Liver (tissue), 9 donors: ENCODE results near the gene EIF3L. TPM values are rescaled to one million over a fixed set of nuclear protein-coding genes. Genes with fewer than 3 reads are reported as not detected.

Experiments used
- DNase-seq: peaks from one replicate; pipeline ENCODE4 v3.0.0-alpha.2; 2017; ENCODE audit warnings: low spot score
- H3K27ac ChIP-seq, 2 donors: one replicate each; pipeline ENCODE4 v1.7.0; 2013; ENCODE audit warnings: inconsistent platforms in 2 of 2, low read length in 2 of 2, control low read depth in 1 of 2, low read depth in 1 of 2, mild to moderate bottlenecking in 1 of 2
- H3K27me3 ChIP-seq, 4 donors: one replicate each; pipeline versions ENCODE4 v1.6.1 to v1.7.0; 2013; ENCODE audit warnings: low read length in 3 of 4, inconsistent platforms in 1 of 4, mild to moderate bottlenecking in 1 of 4, moderate library complexity in 1 of 4; ENCODE audit not compliant: control insufficient read depth in 4 of 4, insufficient read depth in 4 of 4
- H3K36me3 ChIP-seq, 4 donors: one replicate each; pipeline versions ENCODE4 v1.6.1 to v1.7.0; 2013; ENCODE audit warnings: low read length in 3 of 4, mild to moderate bottlenecking in 3 of 4, low read depth in 1 of 4, moderate library complexity in 1 of 4; ENCODE audit not compliant: control insufficient read depth in 4 of 4, insufficient read depth in 3 of 4
- H3K4me1 ChIP-seq, 4 donors: one replicate each; pipeline versions ENCODE4 v1.6.1 to v1.7.0; 2013; ENCODE audit warnings: low read length in 3 of 4, mild to moderate bottlenecking in 3 of 4, moderate library complexity in 1 of 4; ENCODE audit not compliant: control insufficient read depth in 4 of 4, insufficient read depth in 4 of 4
- H3K4me3 ChIP-seq, 3 donors: one replicate each; pipeline versions ENCODE4 v1.6.1 to v1.7.0; 2013; ENCODE audit warnings: low read length in 3 of 3, control low read depth in 1 of 3, low read depth in 1 of 3, mild to moderate bottlenecking in 1 of 3
- H3K9ac ChIP-seq, 2 donors: one replicate each; pipeline ENCODE4 v1.7.0; 2013; ENCODE audit warnings: low read length in 2 of 2, mild to moderate bottlenecking in 2 of 2, moderate library complexity in 2 of 2, control low read depth in 1 of 2, low read depth in 1 of 2
- H3K9me3 ChIP-seq, 4 donors: one replicate each; pipeline versions ENCODE4 v1.6.1 to v1.7.0; 2013; ENCODE audit warnings: low read length in 3 of 4; ENCODE audit not compliant: control insufficient read depth in 4 of 4
- FOXA1 ChIP-seq: IDR thresholded peaks from 2 replicates; pipeline ENCODE4 v1.6.1; 2016; ENCODE audit warnings: antibody characterized with exemption
- GABPA ChIP-seq, 2 donors: IDR thresholded peaks in 1 of 2; conservative IDR thresholded peaks in 1 of 2; 2 replicates each; pipeline ENCODE4 v1.6.1; 2016; ENCODE audit warnings: antibody characterized with exemption in 2 of 2, mild to moderate bottlenecking in 1 of 2, moderate library complexity in 1 of 2
- HNF4A ChIP-seq, 2 donors: conservative IDR thresholded peaks; 2 replicates each; pipeline ENCODE4 v1.6.1; 2016; ENCODE audit warnings: antibody characterized with exemption in 2 of 2, mild to moderate bottlenecking in 2 of 2
- HNF4G ChIP-seq: IDR thresholded peaks from 2 replicates; pipeline ENCODE4 v1.6.1; 2016; ENCODE audit warnings: antibody characterized with exemption
- RXRA ChIP-seq, 2 donors: IDR thresholded peaks; 2 replicates each; pipeline ENCODE4 v1.6.1; 2017 to 2018; ENCODE audit warnings: antibody characterized with exemption in 2 of 2, mild to moderate bottlenecking in 1 of 2
- WGBS: extraction: QIAGEN DNeasy Blood & Tissue Kit; methylation state at CpG from one replicate; pipeline ENCODE4 v1.1.7; 2013; 5-methylcytosine and 5-hydroxymethylcytosine counted together
- polyA plus RNA-seq, 2 donors: library from polyadenylated mRNA; stranded (reverse) in 1 of 2; unstranded in 1 of 2; fragments of 200-250 nt in 1 of 2; fragments of >200 nt in 1 of 2; fragmentation: Nextera tagmentation in 1 of 2; extraction: Ambion mirVana in 1 of 2; gene quantifications; one replicate each; pipeline versions ENCODE4 v1.2.1 to v1.2.3, GENCODE V29; 2013 to 2015
- total RNA-seq, 2 donors: library from RNA; depleted of rRNA; stranded (reverse); fragments of >200 nt; gene quantifications; one replicate each; pipeline ENCODE4 v1.2.3, GENCODE V29; 2014
- TF ChIP-seq, protein P1 (sequence below): fragments of 150-350 bp; IDR thresholded peaks from 2 replicates; pipeline ENCODE4 v1.5.1; 2017; ENCODE audit warnings: improper control_type of control experiment, low read depth, low read length; ENCODE audit not compliant: missing input control
- TF ChIP-seq, protein P2 (sequence below): IDR thresholded peaks from 2 replicates; pipeline ENCODE4 v1.6.1; 2016; ENCODE audit warnings: antibody characterized with exemption, mild to moderate bottlenecking
- TF ChIP-seq, protein P3 (sequence below): IDR thresholded peaks from 2 replicates; pipeline ENCODE4 v1.6.1; 2016; ENCODE audit warnings: antibody characterized with exemption
- donor health status: healthy.
- donor health status: healthy.
- donor health status: healthy.
- donor health status: healthy.
- donor health status: healthy.

Gene EIF3L
- total and polyA plus RNA-seq, 4 donors: 103 to 217 (median 111) TPM

DNA sequence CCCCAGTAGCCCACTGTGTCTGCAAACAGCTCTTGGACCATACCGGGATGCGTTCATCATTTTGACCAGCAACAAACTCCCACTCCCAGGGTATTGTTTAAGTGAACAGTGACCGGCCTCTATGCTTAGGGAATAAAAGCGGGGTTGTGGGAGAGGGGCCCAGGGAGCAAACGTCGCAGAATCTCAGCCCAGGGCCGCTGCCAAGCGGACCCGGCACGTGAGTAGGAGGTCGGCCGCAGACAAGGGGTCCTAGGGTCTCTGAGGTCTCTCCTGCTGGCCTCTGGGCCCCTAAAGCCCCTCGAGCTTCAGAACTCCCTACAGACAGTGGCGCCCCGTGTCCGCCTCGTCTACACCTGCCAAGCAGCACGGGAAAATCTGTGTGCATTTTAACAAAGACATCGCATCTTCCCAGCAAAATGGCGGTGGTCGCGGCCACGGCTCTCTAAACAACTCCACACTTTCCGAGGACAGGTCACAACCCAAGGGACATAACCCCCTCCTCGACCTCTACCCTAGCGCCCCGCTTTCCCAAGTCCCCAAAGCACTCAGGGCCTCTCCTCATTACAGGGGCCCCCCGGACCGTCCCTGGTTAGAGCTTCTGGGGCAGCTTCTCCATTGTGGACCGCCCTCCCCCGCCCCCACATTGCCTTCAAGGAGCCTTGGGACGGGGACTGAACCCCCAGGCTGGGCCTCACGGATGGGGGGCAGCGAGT lies 45.4 kb upstream of the EIF3L start (continued):
- TF ChIP-seq, protein P1, sequence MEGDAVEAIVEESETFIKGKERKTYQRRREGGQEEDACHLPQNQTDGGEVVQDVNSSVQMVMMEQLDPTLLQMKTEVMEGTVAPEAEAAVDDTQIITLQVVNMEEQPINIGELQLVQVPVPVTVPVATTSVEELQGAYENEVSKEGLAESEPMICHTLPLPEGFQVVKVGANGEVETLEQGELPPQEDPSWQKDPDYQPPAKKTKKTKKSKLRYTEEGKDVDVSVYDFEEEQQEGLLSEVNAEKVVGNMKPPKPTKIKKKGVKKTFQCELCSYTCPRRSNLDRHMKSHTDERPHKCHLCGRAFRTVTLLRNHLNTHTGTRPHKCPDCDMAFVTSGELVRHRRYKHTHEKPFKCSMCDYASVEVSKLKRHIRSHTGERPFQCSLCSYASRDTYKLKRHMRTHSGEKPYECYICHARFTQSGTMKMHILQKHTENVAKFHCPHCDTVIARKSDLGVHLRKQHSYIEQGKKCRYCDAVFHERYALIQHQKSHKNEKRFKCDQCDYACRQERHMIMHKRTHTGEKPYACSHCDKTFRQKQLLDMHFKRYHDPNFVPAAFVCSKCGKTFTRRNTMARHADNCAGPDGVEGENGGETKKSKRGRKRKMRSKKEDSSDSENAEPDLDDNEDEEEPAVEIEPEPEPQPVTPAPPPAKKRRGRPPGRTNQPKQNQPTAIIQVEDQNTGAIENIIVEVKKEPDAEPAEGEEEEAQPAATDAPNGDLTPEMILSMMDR: no peak
- no peak for TF ChIP-seq GABPA (IDR thresholded peaks at IDR 0.05 in 1 of 2, conservative IDR thresholded peaks at IDR 0.05 in 1 of 2)

DNA sequence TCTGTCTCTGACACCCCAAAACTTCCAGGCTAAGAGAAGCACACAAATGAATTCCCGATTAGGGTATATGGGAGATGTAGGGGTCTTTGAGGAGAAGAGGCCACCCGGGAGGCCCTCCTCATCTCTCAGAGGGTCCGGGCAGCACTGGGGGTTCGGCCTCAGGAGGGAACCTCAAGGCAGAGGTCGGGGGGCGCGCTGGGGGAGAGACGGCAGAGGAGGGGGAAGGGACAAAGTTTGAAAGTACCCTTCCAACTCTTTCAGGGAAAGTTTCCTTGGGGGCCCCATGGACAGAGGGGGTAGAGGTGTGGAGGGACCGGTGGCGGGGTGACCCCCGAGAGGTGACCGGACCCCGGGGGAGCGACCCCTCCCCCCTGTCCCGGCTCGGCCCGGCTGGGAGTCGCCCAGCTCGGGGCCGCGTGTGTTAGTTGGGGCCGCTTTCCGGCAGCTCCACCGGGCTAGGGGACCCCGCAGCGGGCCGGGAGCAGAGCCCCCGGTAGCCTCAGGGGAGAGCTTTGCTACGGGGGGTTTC lies 44.8 kb upstream of the EIF3L start:
- Histone ChIP-seq H3K27me3 (no peaks in the 10 kb centered on the region), H3K4me1 (peaks cover 10 to 52% (median 43%) of the 10 kb centered on the region in 4 donors), H3K9me3 (no peaks in the 10 kb centered on the region), H3K36me3 (no peaks in the 10 kb centered on the region), H3K27ac (peak overlapping the region; percentile 48 to 89), H3K4me3 (peak overlapping the region in 1 of 3 donors; percentile 61), H3K9ac (peak overlapping the region in 1 of 2 donors; percentile 43)
- no peak for TF ChIP-seq HNF4A (conservative IDR thresholded peaks at IDR 0.05)
- TF ChIP-seq RXRA (IDR thresholded peaks at IDR 0.05): no peak
- no peak for TF ChIP-seq FOXA1
- TF ChIP-seq, protein P2, sequence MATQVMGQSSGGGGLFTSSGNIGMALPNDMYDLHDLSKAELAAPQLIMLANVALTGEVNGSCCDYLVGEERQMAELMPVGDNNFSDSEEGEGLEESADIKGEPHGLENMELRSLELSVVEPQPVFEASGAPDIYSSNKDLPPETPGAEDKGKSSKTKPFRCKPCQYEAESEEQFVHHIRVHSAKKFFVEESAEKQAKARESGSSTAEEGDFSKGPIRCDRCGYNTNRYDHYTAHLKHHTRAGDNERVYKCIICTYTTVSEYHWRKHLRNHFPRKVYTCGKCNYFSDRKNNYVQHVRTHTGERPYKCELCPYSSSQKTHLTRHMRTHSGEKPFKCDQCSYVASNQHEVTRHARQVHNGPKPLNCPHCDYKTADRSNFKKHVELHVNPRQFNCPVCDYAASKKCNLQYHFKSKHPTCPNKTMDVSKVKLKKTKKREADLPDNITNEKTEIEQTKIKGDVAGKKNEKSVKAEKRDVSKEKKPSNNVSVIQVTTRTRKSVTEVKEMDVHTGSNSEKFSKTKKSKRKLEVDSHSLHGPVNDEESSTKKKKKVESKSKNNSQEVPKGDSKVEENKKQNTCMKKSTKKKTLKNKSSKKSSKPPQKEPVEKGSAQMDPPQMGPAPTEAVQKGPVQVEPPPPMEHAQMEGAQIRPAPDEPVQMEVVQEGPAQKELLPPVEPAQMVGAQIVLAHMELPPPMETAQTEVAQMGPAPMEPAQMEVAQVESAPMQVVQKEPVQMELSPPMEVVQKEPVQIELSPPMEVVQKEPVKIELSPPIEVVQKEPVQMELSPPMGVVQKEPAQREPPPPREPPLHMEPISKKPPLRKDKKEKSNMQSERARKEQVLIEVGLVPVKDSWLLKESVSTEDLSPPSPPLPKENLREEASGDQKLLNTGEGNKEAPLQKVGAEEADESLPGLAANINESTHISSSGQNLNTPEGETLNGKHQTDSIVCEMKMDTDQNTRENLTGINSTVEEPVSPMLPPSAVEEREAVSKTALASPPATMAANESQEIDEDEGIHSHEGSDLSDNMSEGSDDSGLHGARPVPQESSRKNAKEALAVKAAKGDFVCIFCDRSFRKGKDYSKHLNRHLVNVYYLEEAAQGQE: no peak
- TF ChIP-seq, protein P3, sequence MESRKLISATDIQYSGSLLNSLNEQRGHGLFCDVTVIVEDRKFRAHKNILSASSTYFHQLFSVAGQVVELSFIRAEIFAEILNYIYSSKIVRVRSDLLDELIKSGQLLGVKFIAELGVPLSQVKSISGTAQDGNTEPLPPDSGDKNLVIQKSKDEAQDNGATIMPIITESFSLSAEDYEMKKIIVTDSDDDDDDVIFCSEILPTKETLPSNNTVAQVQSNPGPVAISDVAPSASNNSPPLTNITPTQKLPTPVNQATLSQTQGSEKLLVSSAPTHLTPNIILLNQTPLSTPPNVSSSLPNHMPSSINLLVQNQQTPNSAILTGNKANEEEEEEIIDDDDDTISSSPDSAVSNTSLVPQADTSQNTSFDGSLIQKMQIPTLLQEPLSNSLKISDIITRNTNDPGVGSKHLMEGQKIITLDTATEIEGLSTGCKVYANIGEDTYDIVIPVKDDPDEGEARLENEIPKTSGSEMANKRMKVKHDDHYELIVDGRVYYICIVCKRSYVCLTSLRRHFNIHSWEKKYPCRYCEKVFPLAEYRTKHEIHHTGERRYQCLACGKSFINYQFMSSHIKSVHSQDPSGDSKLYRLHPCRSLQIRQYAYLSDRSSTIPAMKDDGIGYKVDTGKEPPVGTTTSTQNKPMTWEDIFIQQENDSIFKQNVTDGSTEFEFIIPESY: no peak
- TF ChIP-seq, protein P1: no peak
- no peak for TF ChIP-seq HNF4G
- WGBS: 5% methylated on average over 29 of the region's 29 CpGs
- DNase-seq: peak; percentile 55
